Endothelial cell of umbilical vein (primary cell): ENCODE results near the gene LRRC28. TPM values are rescaled to one million over a fixed set of nuclear protein-coding genes. Genes with fewer than 3 reads are reported as not detected.

Source experiments
- BruUV-seq: library from RNA; stranded (reverse); fragments of 400-500 nt; replicated peaks from 2 replicates; lab custom pipeline; 2021; lab: Mats Ljungman, UMichigan
- CTCF ChIA-PET: fragments of 300-600, 350-600 bp; sonication (Branson Sonifier 250); formaldehyde crosslinking; loops from one replicate; lab custom pipeline; 2021; ENCODE audit warnings: antibody characterized with exemption, inconsistent platforms; lab: Charles Lee
- POLR2A ChIA-PET: fragments of 300-600, 350-600 bp; sonication (Branson Sonifier 250); formaldehyde crosslinking; loops from one replicate; lab custom pipeline; 2021; ENCODE audit warnings: antibody characterized with exemption, inconsistent platforms; lab: Charles Lee
- DNase-seq: peaks from one replicate; pipeline ENCODE4 v3.0.0-alpha.2; 2011; ENCODE audit warnings: low read depth, low spot score
- FAIRE-seq: peaks from 2 replicates; lab custom pipeline; 2011; peaks lifted over from hg19 to GRCh38; lab: Jason Lieb, UNC
- H2AFZ ChIP-seq: 2 replicates; pipeline ENCODE4 v1.6.0; 2012; ENCODE audit warnings: low read depth, low read length, control low read depth, inconsistent platforms
- H3K27ac ChIP-seq: 2 replicates; pipeline ENCODE4 v1.5.1; 2011; ENCODE audit warnings: low read depth, mild to moderate bottlenecking, control low read depth, low read length, moderate library complexity; ENCODE audit not compliant: insufficient read depth
- H3K27me3 ChIP-seq, 2 experiments: 2 replicates each; pipeline versions ENCODE4 v1.6.0 to v1.6.1; 2011; ENCODE audit warnings: low read length in 2 of 2, mixed read lengths in 1 of 2; ENCODE audit not compliant: control insufficient read depth in 2 of 2, insufficient read depth in 2 of 2
- H3K36me3 ChIP-seq, 2 experiments: 2 replicates in 1 of 2; 3 replicates in 1 of 2; pipeline ENCODE4 v1.5.1; 2011; ENCODE audit warnings: low read length in 2 of 2, mild to moderate bottlenecking in 1 of 2, moderate library complexity in 1 of 2; ENCODE audit not compliant: control insufficient read depth in 2 of 2, insufficient read depth in 2 of 2; ENCODE audit errors: extremely low read depth in 1 of 2
- H3K4me1 ChIP-seq: 3 replicates; pipeline ENCODE4 v1.5.1; 2011; ENCODE audit warnings: mild to moderate bottlenecking, low read length; ENCODE audit not compliant: control insufficient read depth, insufficient read depth; ENCODE audit errors: extremely low read depth
- H3K4me2 ChIP-seq: 2 replicates; pipeline ENCODE4 v1.6.1; 2011; ENCODE audit warnings: low read length, control low read depth, mixed read lengths; ENCODE audit not compliant: insufficient read depth
- H3K4me3 ChIP-seq, 3 experiments: fragments of 200-600 bp in 1 of 3; sonication (generic), shearing (Covaris generic) in 1 of 3; replicated peaks in 1 of 3; 2 replicates each; pipeline ENCODE4 v1.5.1; 2011 to 2016; ENCODE audit warnings: control low read depth in 3 of 3, low read length in 3 of 3, mild to moderate bottlenecking in 2 of 3, inconsistent platforms in 1 of 3, low read depth in 1 of 3, moderate library complexity in 1 of 3; ENCODE audit not compliant: insufficient read depth in 1 of 3
- H3K79me2 ChIP-seq: 2 replicates; pipeline ENCODE4 v1.6.0; 2012; ENCODE audit warnings: low read length, inconsistent platforms; ENCODE audit not compliant: control insufficient read depth, insufficient read depth
- H3K9ac ChIP-seq: replicated peaks from 2 replicates; pipeline ENCODE3; 2011; ENCODE audit warnings: low read length, control low read depth; ENCODE audit not compliant: insufficient read depth; ENCODE audit errors: extremely low read depth
- H3K9me1 ChIP-seq: replicated peaks from 3 replicates; pipeline ENCODE4 v1.6.0; 2011; ENCODE audit warnings: mild to moderate bottlenecking, low read length; ENCODE audit not compliant: control insufficient read depth, insufficient read depth; ENCODE audit errors: extremely low read depth
- H3K9me3 ChIP-seq: replicated peaks from 2 replicates; pipeline ENCODE4 v1.5.1; 2012; ENCODE audit warnings: low read length, inconsistent platforms; ENCODE audit not compliant: control insufficient read depth, insufficient read depth
- H4K20me1 ChIP-seq: replicated peaks from 2 replicates; pipeline ENCODE3; 2011; ENCODE audit warnings: mild to moderate bottlenecking, low read length; ENCODE audit not compliant: control insufficient read depth, insufficient read depth; ENCODE audit errors: extremely low read depth
- CTCF ChIP-seq, 2 donors: IDR thresholded peaks; 1 replicate in 1 of 2; 2 replicates in 1 of 2; pipeline ENCODE4 v1.5.1; 2011; ENCODE audit warnings: low read length in 2 of 2, mild to moderate bottlenecking in 2 of 2, moderate library complexity in 2 of 2, control low read depth in 1 of 2, inconsistent platforms in 1 of 2, low read depth in 1 of 2; ENCODE audit not compliant: insufficient read depth in 1 of 2; ENCODE audit errors: extremely low read depth in 1 of 2
- EZH2 ChIP-seq: IDR thresholded peaks from 2 replicates; pipeline ENCODE4 v1.6.1; 2012; ENCODE audit warnings: borderline replicate concordance, low read depth, mild to moderate bottlenecking, moderate library complexity, low read length, inconsistent platforms; ENCODE audit not compliant: severe bottlenecking
- FOS ChIP-seq: IDR thresholded peaks from 2 replicates; pipeline ENCODE4 v1.6.1; 2011; ENCODE audit warnings: mild to moderate bottlenecking, low read length, moderate library complexity, borderline replicate concordance; ENCODE audit not compliant: insufficient read depth
- GATA2 ChIP-seq: IDR thresholded peaks from 2 replicates; pipeline ENCODE4 v1.7.0; 2011; ENCODE audit warnings: low read depth, mild to moderate bottlenecking, moderate library complexity, mixed read lengths, low read length; ENCODE audit not compliant: insufficient read length, insufficient read depth
- JUN ChIP-seq: IDR thresholded peaks from 2 replicates; pipeline ENCODE4 v1.6.1; 2011; ENCODE audit warnings: borderline replicate concordance, low read depth; ENCODE audit not compliant: insufficient read length, insufficient read depth
- MAX ChIP-seq: IDR thresholded peaks from 2 replicates; pipeline ENCODE4 v1.6.1; 2011; ENCODE audit not compliant: insufficient read depth, insufficient read length
- MYC ChIP-seq: IDR thresholded peaks from one replicate; pipeline ENCODE4 v1.6.1; 2011; ENCODE audit warnings: mild to moderate bottlenecking, low read depth, low read length
- POLR2A ChIP-seq: IDR thresholded peaks from 2 replicates; pipeline ENCODE4 v1.6.1; 2012; ENCODE audit warnings: low read depth, mild to moderate bottlenecking, control low read depth, low read length
- POLR2AphosphoS5 ChIP-seq: IDR thresholded peaks from 2 replicates; pipeline ENCODE4 v1.6.1; 2012; ENCODE audit warnings: low read depth, mild to moderate bottlenecking, control low read depth, low read length, moderate library complexity; ENCODE audit not compliant: insufficient read depth
- dilution Hi-C: fragments of 300-500 bp; cut with MboI; formaldehyde crosslinking; loops from one replicate; pipeline ENCODE4 v1.15.0; 2019; ENCODE audit warnings: low sequenced_read_pairs; ENCODE audit not compliant: extremely low pct_ligation_motif_present
- intact Hi-C: fragments of 100-400 bp; cut with micrococcal nuclease; formaldehyde crosslinking; loops from one replicate; pipeline ENCODE4 v1.10.0; 2022
- polyA plus RNA-seq, 4 experiments: library from polyadenylated mRNA; depleted of rRNA in 3 of 4; stranded (reverse) in 3 of 4; unstranded in 1 of 4; fragments of >200 nt; gene quantifications; 2 replicates each; pipeline versions ENCODE4 v1.2.1 to v1.2.3, GENCODE V29; 2011 to 2012; ENCODE audit warnings: missing spikeins in 1 of 4
- total RNA-seq: library from RNA; stranded (reverse); gene quantifications from 2 replicates; pipeline ENCODE4 v1.2.3, GENCODE V29; 2021

The LRRC28 gene
- total and polyA plus RNA-seq, 2 donors (not counting 3 experiments of a cell fraction or from before 2014, with no cell fraction given) = 19.6 to 26.7 TPM

- ChIA-PET CTCF (interaction anchor here (1.5 to 2.0 kb wide), 2 partner anchors 11 to 273 kb away, joined by 6 to 8 read pairs; no protein-coding TSS in a partner anchor), POLR2A (no interaction called here)
- Histone ChIP-seq H3K4me3 (no peak overlapping the region), H3K9ac (no peak overlapping the region), H3K79me2 (no peaks in the 10 kb centered on the region), H3K27me3 (no peaks in the 10 kb centered on the region), H3K4me1 (peaks cover 7% of the 10 kb centered on the region), H3K36me3 (no peaks in the 10 kb centered on the region), H4K20me1 (no peaks in the 10 kb centered on the region), H2AFZ (no peak overlapping the region), H3K9me1 (no peaks in the 10 kb centered on the region), H3K27ac (no peak overlapping the region), H3K9me3 (no peaks in the 10 kb centered on the region), H3K4me2 (no peak overlapping the region)
- FAIRE-seq = no peak
- TF ChIP-seq FOS = no peak
- no peak for TF ChIP-seq EZH2
- no peak for TF ChIP-seq MAX
- no peak for TF ChIP-seq CTCF (IDR thresholded peaks at IDR 0.05; ENCODE audit: extremely low read depth in 1 of 2, insufficient read depth in 1 of 2, low read depth in 1 of 2, low read length in 2 of 2)
- TF ChIP-seq JUN = no peak
- TF ChIP-seq POLR2AphosphoS5 = no peak
- no peak for TF ChIP-seq POLR2A
- TF ChIP-seq GATA2 = no peak
- TF ChIP-seq MYC = no peak
- dilution Hi-C loops (no loop called here), intact Hi-C loops (no loop called here)
- no peak for DNase-seq
- BruUV-seq = no TSS peak
Measured at GRCh38 chr15:99430881-99431401, 179.7 kb downstream of the LRRC28 start.
